DND-41 (cell line): ENCODE data around the gene FBRSL1.

Source experiments
- EZH2 ChIP-seq: IDR thresholded peaks from 3 replicates; pipeline ENCODE4 v1.6.1; 2012; ENCODE audit warnings: borderline replicate concordance, low read depth, mild to moderate bottlenecking, moderate library complexity, low read length, inconsistent platforms; ENCODE audit not compliant: severe bottlenecking
- TF ChIP-seq, protein P1 (sequence below): IDR thresholded peaks from 2 replicates; pipeline ENCODE4 v1.5.1; 2012; ENCODE audit warnings: borderline replicate concordance, low read length, moderate library complexity, mild to moderate bottlenecking; ENCODE audit not compliant: poor library complexity, severe bottlenecking; ENCODE audit errors: extremely low read depth

DNA sequence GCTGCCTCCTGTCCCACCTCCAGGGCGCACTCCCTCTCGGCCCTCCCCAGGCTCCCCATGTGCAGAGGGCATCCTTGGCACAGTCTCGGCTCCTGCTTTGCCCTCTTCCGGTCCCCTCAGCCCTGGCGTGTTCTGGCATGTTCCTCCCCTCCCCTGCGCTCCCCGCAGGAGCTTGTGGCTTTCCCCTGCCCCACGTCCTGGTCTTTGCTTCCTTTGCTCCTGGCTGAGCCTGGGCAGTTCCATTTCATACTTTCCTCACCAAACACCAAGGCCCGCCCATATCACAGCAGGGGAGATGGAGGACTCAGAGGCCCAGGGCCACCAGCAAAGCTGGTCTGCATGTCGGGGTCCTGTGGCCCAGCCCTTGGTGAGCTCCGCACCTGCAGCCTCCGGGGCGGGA lies 56.0 kb downstream of the FBRSL1 start:
- TF ChIP-seq, protein P1, sequence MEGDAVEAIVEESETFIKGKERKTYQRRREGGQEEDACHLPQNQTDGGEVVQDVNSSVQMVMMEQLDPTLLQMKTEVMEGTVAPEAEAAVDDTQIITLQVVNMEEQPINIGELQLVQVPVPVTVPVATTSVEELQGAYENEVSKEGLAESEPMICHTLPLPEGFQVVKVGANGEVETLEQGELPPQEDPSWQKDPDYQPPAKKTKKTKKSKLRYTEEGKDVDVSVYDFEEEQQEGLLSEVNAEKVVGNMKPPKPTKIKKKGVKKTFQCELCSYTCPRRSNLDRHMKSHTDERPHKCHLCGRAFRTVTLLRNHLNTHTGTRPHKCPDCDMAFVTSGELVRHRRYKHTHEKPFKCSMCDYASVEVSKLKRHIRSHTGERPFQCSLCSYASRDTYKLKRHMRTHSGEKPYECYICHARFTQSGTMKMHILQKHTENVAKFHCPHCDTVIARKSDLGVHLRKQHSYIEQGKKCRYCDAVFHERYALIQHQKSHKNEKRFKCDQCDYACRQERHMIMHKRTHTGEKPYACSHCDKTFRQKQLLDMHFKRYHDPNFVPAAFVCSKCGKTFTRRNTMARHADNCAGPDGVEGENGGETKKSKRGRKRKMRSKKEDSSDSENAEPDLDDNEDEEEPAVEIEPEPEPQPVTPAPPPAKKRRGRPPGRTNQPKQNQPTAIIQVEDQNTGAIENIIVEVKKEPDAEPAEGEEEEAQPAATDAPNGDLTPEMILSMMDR, result no peak
- no peak for TF ChIP-seq EZH2
